Ovary (tissue), 3 donors: ENCODE data around the gene HABP2.

Experiments
- EP300 ChIP-seq: sonication (generic); formaldehyde crosslinking; IDR thresholded peaks from one replicate; pipeline ENCODE4 v1.6.1; 2017; ENCODE audit warnings: antibody characterized with exemption
- POLR2A ChIP-seq: fragments of 450-650 bp; IDR thresholded peaks from one replicate; pipeline ENCODE4 v1.6.1; 2017; ENCODE audit warnings: antibody characterized with exemption, mild to moderate bottlenecking, moderate library complexity
- TF ChIP-seq, protein P1 (sequence below), 3 donors: fragments of 450-650 bp in 2 of 3; fragments of 200-600 bp in 1 of 3; IDR thresholded peaks; one replicate each; pipeline versions ENCODE4 v1.5.1 to v1.8.0; 2016 to 2022; ENCODE audit warnings: antibody characterized with exemption in 3 of 3, mild to moderate bottlenecking in 1 of 3
- donor health status: DM: no; HTN: no; CAD: no.

DNA sequence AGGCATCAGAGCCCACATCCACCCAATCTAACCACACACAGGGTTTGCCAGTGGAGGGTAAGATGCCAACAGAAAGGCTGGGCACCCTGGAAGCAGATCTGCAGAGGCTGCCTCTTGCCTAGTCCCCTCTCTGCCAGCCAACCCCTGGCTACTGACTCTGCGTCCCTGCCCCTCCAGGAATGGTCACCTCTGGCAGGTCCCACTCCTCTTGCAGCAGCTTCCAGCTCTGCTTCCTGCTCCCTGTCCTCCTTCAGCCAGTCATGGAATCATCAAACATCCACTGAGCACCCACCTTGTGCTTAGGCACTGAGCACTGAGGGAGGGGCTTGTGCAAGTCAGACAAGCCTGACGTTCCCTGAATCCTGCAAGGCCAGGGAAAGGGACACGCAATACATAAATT, 20.1 kb upstream of the HABP2 start:
- TF ChIP-seq, protein P1, sequence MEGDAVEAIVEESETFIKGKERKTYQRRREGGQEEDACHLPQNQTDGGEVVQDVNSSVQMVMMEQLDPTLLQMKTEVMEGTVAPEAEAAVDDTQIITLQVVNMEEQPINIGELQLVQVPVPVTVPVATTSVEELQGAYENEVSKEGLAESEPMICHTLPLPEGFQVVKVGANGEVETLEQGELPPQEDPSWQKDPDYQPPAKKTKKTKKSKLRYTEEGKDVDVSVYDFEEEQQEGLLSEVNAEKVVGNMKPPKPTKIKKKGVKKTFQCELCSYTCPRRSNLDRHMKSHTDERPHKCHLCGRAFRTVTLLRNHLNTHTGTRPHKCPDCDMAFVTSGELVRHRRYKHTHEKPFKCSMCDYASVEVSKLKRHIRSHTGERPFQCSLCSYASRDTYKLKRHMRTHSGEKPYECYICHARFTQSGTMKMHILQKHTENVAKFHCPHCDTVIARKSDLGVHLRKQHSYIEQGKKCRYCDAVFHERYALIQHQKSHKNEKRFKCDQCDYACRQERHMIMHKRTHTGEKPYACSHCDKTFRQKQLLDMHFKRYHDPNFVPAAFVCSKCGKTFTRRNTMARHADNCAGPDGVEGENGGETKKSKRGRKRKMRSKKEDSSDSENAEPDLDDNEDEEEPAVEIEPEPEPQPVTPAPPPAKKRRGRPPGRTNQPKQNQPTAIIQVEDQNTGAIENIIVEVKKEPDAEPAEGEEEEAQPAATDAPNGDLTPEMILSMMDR (IDR thresholded peaks at IDR 0.05) = no peak
- TF ChIP-seq POLR2A = no peak
- TF ChIP-seq EP300 = no peak
